Right renal pelvis (tissue), 4 donors: ENCODE data around the gene HINFP. TPM values are rescaled to one million over a fixed set of nuclear protein-coding genes. Genes with fewer than 3 reads are reported as not detected.
A peak's percentile ranks its signal among the peaks of the same experiment; 100 is the strongest.
"Not testable (repeated sequence)": the region's sequence is repeated elsewhere in the genome, so short reads cannot be mapped to it uniquely, and the experiment has no call there.

Source experiments
- DNase-seq, 4 donors: peaks; one replicate each; pipeline ENCODE4 v3.0.0-alpha.2; 2013; ENCODE audit warnings: low read depth in 4 of 4, low spot score in 3 of 4, missing footprints in 1 of 4
- polyA plus RNA-seq, 4 donors: library from polyadenylated mRNA; unstranded; fragments of 120-200 nt; gene quantifications; one replicate each; pipeline ENCODE4 v1.2.1, GENCODE V29; 2013; ENCODE audit not compliant: insufficient read length in 4 of 4

HINFP gene
- polyA plus RNA-seq, 4 donors = 26.5 to 33.2 (median 30.0) TPM

DNA sequence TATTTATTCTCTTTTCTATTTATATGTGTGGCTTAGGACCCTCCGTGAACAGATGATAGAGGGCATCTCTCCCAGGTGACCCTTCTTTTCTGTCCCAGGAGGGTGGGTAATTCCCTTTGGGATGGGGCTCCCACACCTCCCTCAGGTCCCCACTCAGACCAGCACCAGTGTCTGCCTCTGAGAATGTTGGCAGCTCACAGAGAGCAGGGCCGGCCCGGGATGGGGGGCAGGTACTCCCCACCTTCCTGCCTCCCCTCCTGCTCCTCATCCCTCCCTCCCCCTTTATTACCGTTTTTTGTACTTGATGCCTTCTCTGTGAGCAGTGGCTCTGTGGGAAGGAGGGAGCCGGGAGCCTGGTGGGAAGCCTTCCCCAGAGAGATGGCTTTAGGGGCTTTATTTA, 4.8 kb upstream of the HINFP start:
- no peak for DNase-seq

DNA sequence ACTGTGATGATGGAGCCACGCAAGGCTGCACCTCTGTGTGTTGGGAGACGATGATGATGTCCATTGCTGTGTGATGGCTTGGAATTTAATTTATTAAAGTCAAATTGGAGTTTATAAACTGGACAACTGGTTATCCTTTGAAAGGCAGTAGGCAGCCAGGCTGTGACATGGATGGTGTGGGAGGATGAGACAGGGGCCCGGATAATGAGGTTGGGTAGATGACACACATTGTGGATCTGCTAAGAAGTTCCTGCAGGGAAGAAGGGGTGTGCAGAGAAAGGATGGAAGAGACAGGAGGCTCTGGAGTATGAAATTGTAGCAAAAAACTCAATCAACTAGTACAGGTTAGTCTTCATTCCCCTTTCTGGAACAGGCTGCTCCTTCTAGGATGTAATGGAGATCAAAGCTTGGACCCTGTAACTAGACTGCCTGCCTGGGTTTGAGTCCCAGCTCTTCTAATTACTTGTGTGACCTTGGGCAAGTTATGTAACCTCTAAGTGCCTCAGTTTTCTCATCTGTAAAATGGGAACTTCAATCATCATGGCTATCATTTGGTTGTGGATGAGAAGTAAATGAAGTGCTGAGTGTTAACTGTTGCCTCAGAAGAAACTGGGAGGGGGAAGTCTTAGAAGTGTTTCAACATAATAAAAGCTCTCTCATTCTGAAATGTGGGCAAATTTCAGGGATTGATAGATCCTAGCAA, 4.2 kb upstream of the HINFP start:
- DNase-seq = no peak

DNA sequence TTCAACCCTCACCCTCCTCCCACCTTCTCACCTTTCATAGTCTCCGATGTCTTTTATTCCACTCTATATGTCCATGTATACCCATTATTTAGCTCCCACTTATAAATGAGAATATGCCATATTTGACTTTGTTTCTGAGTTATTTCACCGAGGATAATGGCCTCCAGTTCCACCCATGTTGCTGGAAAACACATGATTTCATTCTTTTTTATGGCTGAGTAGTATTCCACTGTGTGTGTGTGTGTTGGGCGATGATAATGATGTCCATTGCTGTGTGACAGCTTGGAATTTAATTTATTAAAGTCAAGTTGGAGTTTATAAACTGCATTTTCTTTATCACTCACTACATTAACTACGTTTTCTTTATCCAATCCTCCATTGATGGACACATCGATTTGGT, 3.2 kb upstream of the HINFP start:
- DNase-seq = no peak

- no peak for DNase-seq
Observed at GRCh38 chr11:119118946-119119345, 2.4 kb upstream of the HINFP start.

GRCh38 chr11:119120639-119121007, 757 bp upstream of the HINFP start:
- peak in 1 of 4 donors; percentile 48 for DNase-seq

DNA sequence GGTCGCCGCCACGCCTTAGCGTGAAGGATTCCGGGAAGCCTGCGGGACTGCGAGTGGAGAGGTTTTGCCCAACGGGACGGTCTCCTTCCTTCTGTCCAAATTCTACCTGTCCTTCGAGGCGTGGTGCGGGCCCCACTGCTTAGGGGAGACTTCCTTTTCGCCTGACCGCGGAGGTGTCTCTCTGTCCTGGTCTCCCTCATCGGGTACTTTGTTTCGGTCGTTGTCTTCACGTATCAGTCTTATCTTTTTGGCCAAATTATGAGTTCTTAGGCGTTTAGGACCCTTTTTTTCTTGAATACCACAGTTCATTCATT, 388 bp downstream of the HINFP start:
- no peak for DNase-seq

GRCh38 chr11:119125821-119126220, 4.4 kb downstream of the HINFP start:
- DNase-seq = no peak

GRCh38 chr11:119126675-119127268, 5.4 kb downstream of the HINFP start:
- no peak for DNase-seq

- DNase-seq = no peak
Observed at GRCh38 chr11:119130662-119131061, 9.3 kb downstream of the HINFP start.

- DNase-seq = no peak
Observed at GRCh38 chr11:119134389-119134978, 13.1 kb downstream of the HINFP start.

GRCh38 chr11:119139276-119139675, 17.9 kb downstream of the HINFP start:
- DNase-seq = not testable (repeated sequence)

DNA sequence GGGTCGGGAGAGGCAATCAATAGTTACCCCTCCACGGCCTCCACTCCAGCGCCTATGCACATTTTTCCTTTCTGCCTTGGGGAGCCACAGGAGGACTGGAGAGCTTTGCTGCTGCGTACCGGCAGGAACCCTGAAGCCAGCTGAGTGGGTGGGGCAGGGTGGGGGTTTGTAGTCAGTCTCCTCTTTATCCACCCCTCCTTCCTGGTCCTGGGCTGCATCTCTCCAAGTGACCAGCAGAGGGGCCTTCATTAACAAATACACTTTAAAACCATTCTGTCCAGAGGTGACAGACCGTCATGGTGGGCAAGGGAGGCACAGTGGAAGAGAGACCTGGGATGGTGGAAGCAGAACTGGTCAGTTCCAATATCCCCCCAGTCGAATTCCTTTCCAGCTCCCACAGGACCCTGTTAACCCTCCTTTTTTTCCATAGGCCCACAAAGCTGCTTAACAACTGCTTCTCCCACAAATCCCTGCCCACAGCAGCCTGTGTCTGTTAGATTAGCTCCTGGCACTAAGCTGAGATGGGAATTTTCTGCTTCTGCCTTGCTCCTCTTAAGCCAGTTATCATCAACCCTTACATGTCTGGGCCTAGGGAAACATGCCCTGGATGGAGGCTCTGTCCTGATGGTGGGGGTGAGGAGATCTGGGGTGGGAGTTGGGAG, 23.6 kb downstream of the HINFP start:
- no peak for DNase-seq

GRCh38 chr11:119145551-119145950, 24.2 kb downstream of the HINFP start:
- no peak for DNase-seq

DNA sequence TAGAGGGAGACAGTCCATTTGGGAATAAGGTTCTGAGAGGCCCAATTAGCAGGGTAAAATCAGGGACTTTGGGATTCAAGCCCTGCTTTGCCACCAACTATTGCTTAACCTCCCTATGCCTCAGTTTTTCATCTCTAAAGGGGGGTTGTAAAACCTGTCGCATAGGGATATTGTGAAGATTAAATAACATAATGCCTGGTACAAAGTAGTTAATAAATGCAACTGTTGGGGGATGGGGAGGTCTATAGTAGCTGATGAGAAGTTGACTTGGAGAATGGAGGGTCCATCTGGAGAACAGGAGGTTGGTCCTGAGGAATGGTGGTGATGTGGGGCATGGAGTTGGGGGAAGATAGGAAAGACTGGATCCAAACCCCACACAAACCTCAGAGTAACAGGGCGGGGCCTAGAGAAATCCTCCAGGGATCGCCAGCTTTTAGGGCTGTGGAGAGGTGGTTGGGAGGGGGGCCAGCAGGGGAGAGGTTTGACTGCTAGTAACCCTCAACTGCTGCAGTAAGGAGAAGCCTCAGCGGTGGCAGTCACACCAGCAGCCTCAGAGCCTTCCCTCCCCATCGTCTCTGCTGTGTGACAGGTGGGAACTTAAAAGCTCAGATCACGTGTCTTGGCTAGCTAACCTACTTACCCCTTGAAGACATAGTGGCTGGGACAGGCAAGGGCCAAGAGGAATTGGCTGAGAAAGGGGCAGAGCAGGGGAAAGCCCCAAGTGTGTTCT, 26.4 kb downstream of the HINFP start:
- DNase-seq = no peak

DNA sequence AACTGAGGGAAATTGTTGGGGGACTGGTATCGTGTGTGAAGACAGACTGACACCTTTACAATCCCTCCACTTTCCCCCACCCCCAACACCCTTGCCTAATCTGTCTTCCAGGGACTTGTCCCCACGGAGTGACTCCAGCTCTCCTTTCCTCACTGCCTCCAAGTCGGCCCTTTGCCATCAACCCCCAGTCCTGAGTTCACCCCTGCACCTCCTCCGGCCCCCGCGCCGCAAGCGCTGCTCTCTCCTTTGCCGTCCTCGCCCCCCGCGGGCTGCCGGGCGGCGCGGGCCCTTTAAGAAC, 27.3 kb downstream of the HINFP start:
- no peak for DNase-seq

GRCh38 chr11:119149018-119149785, 27.8 kb downstream of the HINFP start, which contains the start of gene ABCG4:
TSS of gene ABCG4 (plus strand) at chr11:119149052. CDS start at chr11:119149966, 914 bp downstream.
- no peak for DNase-seq

- DNase-seq = no peak
Observed at GRCh38 chr11:119149786-119150275, 28.5 kb downstream of the HINFP start.

DNA sequence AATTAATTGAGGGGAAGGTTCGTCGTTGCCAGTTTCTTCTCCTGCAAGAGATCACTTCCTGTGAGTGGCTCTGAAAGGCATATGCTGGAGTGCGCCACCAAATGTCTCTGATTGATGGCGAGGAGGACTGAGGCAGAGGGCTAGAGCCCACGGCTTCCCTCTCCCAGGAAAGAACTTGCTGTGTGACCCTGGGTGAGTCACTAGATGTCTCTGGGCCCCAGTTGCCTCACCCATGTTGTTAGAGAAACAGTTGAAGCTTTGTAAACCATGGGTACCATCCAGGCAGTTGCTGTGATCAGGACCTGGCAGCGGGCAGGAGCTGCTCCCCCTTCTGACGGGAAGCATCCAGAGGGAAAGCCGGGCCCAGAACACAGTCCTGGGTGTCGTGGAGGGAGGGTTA, 30.7 kb downstream of the HINFP start:
- DNase-seq = no peak

DNA sequence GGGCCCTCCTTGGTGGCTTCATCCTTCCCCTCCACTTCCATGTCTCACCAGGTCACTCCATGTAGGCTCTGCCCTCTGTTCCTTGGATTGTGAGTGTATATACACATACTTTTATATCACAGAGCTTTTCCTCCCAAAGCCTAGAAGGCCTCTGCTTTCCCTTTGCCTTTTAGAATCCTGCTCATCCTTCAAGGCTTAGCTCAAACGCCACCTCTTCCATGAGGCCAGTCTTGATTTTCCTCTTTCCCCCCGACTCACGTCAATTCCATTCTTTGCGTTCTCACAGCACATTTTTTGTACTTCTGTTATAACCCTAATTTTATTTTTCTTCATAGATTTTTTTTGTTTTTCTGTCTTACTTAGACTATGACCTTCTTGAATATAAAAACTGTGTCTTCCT, 31.2 kb downstream of the HINFP start:
- DNase-seq = no peak

DNA sequence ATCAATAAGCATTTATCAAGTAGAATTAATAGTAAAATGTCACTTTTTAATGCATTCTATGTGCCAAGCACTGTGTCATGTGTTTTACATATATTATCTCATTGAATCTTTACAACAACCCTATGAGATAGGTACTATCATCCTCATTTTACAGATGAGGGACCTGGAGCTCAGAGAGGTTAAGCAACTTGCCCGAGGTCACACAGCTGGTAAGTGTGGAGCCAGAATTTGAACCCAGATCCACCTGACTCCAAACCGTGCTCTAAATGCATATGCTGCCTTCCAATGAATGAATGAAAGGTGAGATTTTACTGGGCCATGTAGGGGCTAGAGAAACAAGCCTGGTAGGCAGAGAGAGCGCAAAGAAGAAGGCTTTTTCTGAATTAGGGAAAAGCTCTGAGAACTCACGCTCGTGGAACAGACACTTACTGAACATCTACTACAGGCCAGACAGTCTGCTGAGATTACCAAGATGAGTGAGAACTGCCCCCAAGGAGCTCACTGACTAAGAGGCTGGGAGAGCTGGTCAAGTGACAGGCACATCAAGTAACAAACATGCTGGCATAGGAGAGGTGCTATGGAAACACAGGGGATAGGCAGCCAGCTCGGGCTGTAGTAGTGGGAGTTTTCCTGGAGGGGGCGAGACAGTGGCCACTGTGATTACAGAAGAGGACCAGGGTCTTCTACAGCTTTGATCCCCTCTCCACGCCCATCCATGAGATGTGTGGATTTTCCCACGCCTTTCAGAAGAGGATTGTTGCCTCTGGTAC, 31.9 kb downstream of the HINFP start:
- DNase-seq = no peak
